Measurements from ENCODE around the gene PARD3. TPM values are rescaled to one million over a fixed set of nuclear protein-coding genes. Genes with fewer than 3 reads are reported as not detected.

Gene PARD3
- total RNA-seq, 4 donors from 2014 or later: 98.9 to 122 (median 105) TPM

DNA sequence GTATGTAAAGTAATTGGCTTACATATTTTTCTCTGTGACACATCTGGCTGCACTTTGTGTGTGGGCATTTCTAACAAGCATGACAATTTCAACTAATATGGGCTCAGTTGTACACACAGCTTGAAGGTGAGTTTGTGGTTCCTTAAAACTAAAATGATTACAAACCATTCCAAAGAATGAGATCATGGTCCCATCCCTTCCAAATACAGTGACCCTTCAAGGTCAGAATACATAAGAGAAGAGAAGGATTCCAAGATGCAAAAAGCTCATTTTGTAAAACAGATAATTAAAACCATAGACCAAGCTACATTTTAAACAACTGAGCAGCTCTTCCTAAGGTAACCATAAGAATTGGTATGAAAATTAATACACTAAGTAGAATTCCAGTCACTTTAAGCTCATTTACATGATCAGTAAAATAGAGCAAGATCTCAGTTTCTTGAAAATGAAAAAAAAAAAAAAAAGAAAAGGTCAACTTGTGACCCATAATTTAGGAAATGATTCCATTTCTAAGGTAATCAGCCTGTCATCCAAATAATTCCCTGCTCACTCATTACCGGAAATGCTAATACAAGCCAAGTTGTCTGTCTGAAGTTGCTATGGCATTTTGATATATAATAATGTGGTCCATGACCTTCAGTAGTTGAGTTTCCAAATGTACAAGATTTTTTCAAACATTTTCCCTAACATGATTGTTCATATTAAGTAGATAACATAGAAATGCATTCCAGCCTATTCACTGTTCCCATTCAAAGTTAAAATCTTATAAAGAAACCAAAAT, 688.5 kb downstream of the PARD3 start:
- intact Hi-C loops (cut with DNase I): no loop called here
- WGBS: 58% methylated on average over 1 of the region's 1 CpG

DNA sequence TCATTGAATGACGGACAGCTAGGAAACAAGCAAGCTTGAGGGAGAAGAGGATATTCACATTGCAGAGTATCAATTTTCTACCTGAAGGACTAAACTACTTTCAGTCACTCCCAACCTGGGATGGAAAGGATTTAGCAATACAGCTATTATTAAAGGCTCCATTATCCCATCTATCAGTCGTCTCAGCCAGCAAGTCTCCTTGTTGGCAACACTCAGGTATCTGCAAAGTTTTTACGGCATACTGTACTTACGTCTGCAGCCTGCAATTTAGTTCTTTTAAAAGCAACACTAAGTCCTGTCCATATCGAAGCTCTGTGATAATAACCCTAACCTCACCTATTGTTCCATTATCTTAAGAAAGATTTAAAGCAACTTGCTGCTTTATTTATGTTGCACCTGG, 689.4 kb downstream of the PARD3 start:
- intact Hi-C loops (cut with DNase I): no loop called here
- no peaks in the 10 kb centered on the region for H3K27me3 ChIP-seq
- H3K4me3 ChIP-seq: no peak overlapping the region
- peaks cover 0 to 36% (median 31%) of the 10 kb centered on the region in 4 donors for H3K4me1 ChIP-seq
- 50% methylated on average over 5 of the region's 5 CpGs for WGBS
- no peaks in the 10 kb centered on the region for H3K9me3 ChIP-seq
- TF ChIP-seq POLR2AphosphoS5 (IDR thresholded peaks at IDR 0.05): no peak
- no peak for TF ChIP-seq EP300 (IDR thresholded peaks at IDR 0.05)
- TF ChIP-seq, protein P1, sequence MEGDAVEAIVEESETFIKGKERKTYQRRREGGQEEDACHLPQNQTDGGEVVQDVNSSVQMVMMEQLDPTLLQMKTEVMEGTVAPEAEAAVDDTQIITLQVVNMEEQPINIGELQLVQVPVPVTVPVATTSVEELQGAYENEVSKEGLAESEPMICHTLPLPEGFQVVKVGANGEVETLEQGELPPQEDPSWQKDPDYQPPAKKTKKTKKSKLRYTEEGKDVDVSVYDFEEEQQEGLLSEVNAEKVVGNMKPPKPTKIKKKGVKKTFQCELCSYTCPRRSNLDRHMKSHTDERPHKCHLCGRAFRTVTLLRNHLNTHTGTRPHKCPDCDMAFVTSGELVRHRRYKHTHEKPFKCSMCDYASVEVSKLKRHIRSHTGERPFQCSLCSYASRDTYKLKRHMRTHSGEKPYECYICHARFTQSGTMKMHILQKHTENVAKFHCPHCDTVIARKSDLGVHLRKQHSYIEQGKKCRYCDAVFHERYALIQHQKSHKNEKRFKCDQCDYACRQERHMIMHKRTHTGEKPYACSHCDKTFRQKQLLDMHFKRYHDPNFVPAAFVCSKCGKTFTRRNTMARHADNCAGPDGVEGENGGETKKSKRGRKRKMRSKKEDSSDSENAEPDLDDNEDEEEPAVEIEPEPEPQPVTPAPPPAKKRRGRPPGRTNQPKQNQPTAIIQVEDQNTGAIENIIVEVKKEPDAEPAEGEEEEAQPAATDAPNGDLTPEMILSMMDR (IDR thresholded peaks at IDR 0.05): no peak
- no peak for TF ChIP-seq POLR2A (IDR thresholded peaks at IDR 0.05; ENCODE audit: low read depth)
- peak; percentile 55 for DNase-seq (ENCODE audit: extremely low spot score)
- peaks cover 2 to 9% (median 4%) of the 10 kb centered on the region in 4 donors for H3K36me3 ChIP-seq
- no peak overlapping the region for H3K27ac ChIP-seq (replicated peaks in 1 of 4)

More for the DNA sequence above, 688.5 kb downstream of the PARD3 start:
- peak; percentile 29 for DNase-seq (ENCODE audit: extremely low spot score)
- H3K36me3 ChIP-seq: peaks cover 4 to 14% (median 9%) of the 10 kb centered on the region in 4 donors
- H3K9me3 ChIP-seq: no peaks in the 10 kb centered on the region
- peaks cover 0 to 31% (median 27%) of the 10 kb centered on the region in 4 donors for H3K4me1 ChIP-seq
- no peak overlapping the region for H3K4me3 ChIP-seq
- H3K27me3 ChIP-seq: no peaks in the 10 kb centered on the region
- H3K27ac ChIP-seq (replicated peaks in 1 of 4): no peak overlapping the region
- TF ChIP-seq EP300 (IDR thresholded peaks at IDR 0.05) (no peak), POLR2AphosphoS5 (IDR thresholded peaks at IDR 0.05) (no peak), POLR2A (IDR thresholded peaks at IDR 0.05; ENCODE audit: low read depth) (no peak)
- TF ChIP-seq, protein P1 (IDR thresholded peaks at IDR 0.05): no peak

DNA sequence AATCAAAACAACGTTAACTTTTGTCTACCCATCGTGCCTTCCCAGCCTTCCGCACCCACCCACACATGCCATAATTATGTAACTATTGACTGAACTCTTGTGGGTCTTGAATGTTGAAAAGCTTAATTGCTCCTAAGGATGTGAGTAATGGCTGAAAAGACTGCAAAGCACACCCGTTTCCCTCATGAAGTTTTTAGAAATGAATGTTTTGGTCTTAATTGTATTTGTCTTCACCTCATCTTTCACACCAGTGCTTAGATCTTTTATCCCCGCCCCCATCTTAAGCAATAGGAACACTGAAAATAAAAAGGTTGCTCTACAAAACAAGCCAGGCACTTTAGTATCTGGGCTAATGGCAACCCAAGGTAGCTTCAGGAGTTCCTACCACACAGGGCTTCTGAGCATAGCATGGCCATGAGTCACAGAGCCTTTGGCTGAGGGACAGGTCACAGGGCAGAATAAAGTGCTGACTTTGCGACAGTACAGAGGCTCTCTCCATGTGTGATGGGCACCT, 690.5 kb downstream of the PARD3 start:
- intact Hi-C loops (cut with DNase I): no loop called here
- 85% methylated on average over 6 of the region's 6 CpGs for WGBS
- H3K4me1 ChIP-seq: peaks cover 0 to 36% (median 31%) of the 10 kb centered on the region in 4 donors
- H3K4me3 ChIP-seq: no peak overlapping the region
- H3K9me3 ChIP-seq: no peaks in the 10 kb centered on the region
- TF ChIP-seq EP300 (IDR thresholded peaks at IDR 0.05): no peak
- no peak for TF ChIP-seq POLR2AphosphoS5 (IDR thresholded peaks at IDR 0.05)
- TF ChIP-seq, protein P1 (IDR thresholded peaks at IDR 0.05): no peak
- TF ChIP-seq POLR2A (IDR thresholded peaks at IDR 0.05; ENCODE audit: low read depth): no peak
- no peak overlapping the region for H3K27ac ChIP-seq (replicated peaks in 1 of 4)
- peaks cover 0 to 10% (median 0%) of the 10 kb centered on the region in 4 donors for H3K36me3 ChIP-seq
- DNase-seq (ENCODE audit: extremely low spot score): peak; percentile 39
- no peaks in the 10 kb centered on the region for H3K27me3 ChIP-seq

DNA sequence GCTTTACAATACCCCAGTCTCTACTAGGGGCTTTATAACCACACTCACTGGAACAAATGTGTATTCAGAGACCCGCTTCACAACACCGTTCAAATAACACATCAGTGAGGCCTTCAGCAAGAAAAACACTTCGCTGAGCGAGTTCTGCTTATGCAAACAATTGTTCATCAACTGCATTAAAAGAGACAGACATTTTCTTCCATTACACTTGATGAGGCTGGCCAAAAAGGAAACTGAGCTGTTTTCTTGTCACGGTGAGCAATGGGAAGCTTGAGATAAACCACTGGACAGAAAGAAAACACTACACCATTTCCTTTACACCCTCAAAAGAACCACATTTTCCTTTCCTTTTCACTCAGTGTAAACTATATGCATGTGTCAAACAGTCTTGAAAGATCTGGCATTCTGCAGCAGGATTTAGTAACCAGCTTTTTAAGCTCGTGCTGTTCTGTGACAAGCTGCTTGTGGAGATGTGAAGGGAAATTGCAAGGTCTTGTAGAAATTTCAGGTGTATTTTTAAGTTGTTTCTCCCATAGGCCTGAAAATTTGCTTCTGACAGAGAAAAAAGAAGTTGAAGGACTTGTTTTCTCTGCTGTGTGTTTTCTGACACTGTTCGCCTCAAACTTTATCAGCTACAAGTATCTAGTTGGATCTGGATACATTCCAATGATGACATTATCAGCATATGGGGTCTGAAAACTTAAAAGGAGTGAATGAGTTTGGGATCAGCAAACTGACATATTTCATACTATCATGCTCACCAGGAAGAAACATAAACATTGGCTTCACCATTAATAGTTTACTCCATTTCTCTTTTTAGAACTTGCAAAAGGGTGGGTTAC, 693.1 kb downstream of the PARD3 start:
- H3K27ac ChIP-seq (replicated peaks in 1 of 4): peak overlapping the region in 1 of 4 donors; percentile 16

More for the DNA sequence above, 693.1 kb downstream of the PARD3 start:
- H3K27me3 ChIP-seq: no peaks in the 10 kb centered on the region
- intact Hi-C loops (cut with DNase I): no loop called here
- DNase-seq (ENCODE audit: extremely low spot score): peak; percentile 39
- H3K4me1 ChIP-seq: peaks cover 3 to 42% (median 35%) of the 10 kb centered on the region in 4 donors
- no peak overlapping the region for H3K4me3 ChIP-seq
- WGBS: 39% methylated on average over 7 of the region's 7 CpGs
- peaks cover 0 to 16% (median 11%) of the 10 kb centered on the region in 4 donors for H3K36me3 ChIP-seq
- TF ChIP-seq, protein P1 (IDR thresholded peaks at IDR 0.05): no peak
- TF ChIP-seq EP300 (IDR thresholded peaks at IDR 0.05) (no peak), POLR2A (IDR thresholded peaks at IDR 0.05; ENCODE audit: low read depth) (no peak), POLR2AphosphoS5 (IDR thresholded peaks at IDR 0.05) (no peak)
- no peaks in the 10 kb centered on the region for H3K9me3 ChIP-seq
